Subcutaneous adipose tissue (tissue), 4 donors: ENCODE results near the gene LYRM4. TPM values are rescaled to one million over a fixed set of nuclear protein-coding genes. Genes with fewer than 3 reads are reported as not detected.

Source experiments
- CTCF ChIP-seq: fragments of 450-650 bp; IDR thresholded peaks from one replicate; pipeline ENCODE4 v1.5.1; 2016; ENCODE audit warnings: low read depth, mild to moderate bottlenecking, control low read depth, antibody characterized with exemption, moderate library complexity
- total RNA-seq, 4 donors: library from RNA; depleted of rRNA; stranded (reverse); fragments of >200 nt; gene quantifications; one replicate each; pipeline ENCODE4 v1.1.0, GENCODE V29; 2016

The LYRM4 gene
- total RNA-seq, 4 donors from 2014 or later: 22.2 to 25.8 (median 25.1) TPM

- TF ChIP-seq CTCF: no peak
Measured at GRCh38 chr6:5139828-5140771, 120.7 kb downstream of the LYRM4 start.

- no peak for TF ChIP-seq CTCF
Measured at GRCh38 chr6:5138995-5139827, 121.5 kb downstream of the LYRM4 start.

DNA sequence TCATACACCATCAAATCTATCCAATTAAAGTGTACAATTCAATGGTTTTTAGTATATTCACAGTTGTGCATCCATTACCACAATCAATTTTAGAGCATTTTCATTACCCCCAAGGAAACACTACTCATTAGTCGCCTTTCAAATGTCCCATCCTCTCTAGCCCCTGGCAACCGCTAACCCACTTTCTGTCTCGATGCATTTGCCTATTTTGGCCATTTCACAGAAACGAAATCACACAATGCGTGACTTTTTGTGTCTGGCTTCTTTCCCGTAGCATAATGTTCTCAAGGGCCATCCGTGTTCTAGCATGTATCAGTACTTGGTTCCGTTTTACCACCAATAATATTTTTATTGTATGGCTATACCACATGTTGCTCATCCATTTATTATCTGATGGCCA is 123.9 kb downstream of the LYRM4 start:
- no peak for TF ChIP-seq CTCF

DNA sequence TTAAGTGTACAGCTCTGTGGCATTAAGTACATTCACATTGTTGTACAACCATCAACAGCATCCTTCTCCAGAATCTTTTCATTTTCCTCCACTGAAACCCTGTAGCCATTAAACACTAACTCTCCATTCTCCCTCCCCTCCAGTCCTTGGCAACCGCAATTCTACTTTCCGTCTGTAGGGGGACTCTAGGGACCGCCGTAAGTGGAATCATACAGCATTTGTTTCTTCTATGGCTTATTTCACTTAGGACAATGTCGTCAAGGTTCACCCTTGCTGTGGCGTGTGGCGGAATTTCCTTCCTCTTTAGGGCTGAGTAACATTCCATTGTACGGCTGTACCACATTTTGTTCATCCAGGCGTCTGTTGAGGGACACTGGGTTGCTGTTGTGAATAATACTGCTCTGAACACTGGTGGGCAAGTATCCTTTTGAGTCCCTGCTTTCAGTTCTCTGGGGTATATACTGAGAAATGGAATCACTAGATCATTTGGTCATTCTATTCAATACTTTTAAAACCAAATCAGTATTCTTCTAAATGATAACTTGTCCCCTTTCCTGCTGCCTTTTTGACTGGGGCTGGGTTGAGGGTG is 124.9 kb downstream of the LYRM4 start:
- no peak for TF ChIP-seq CTCF

DNA sequence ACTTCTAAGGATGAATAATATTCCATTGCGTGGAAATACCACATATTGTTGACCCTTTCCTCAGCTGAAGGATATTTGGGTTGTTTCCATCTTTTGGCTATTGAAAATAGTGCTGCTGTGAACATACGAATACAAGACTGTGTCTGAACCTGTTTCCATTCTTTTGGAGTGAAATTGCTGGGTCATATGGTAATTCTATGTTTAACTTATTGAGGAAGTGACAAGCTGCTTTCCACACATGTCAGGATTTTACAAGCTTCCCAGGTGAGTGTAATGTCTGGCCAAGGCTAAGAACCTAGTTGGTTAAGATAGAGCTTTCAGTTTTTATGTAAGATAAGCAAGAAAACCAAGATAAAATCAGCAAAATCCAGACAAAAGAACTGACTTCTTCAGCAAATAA is 126.8 kb downstream of the LYRM4 start:
- no peak for TF ChIP-seq CTCF

DNA sequence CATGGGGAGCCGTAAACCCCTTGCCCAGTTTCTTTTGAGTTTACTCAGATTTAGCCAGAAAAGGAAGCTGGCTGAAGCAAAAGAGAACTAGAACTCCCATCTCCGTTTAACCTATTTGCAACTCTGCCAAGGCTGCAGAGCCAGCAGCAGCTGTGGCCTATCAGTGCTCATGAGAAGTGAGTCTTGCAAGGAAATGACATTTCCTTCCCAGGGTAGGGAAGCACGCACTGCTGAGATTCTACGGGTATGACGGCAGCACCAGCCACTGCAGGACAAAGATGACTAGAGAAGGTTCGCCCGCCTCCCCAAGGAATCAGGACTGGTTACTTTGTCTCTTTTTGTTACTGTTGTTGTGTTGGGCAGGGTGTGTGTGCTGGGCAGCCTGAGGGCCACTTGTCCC is 128.0 kb downstream of the LYRM4 start:
- TF ChIP-seq CTCF: no peak
